GM12801 (cell line): Measurements from ENCODE around the gene LSM2.

Source experiments
- TF ChIP-seq, protein P1 (sequence below): IDR thresholded peaks from one replicate; pipeline ENCODE4 v1.5.1; 2011; ENCODE audit warnings: control low read depth; ENCODE audit not compliant: insufficient read length; ENCODE audit errors: extremely low read depth

LSM2 gene

DNA sequence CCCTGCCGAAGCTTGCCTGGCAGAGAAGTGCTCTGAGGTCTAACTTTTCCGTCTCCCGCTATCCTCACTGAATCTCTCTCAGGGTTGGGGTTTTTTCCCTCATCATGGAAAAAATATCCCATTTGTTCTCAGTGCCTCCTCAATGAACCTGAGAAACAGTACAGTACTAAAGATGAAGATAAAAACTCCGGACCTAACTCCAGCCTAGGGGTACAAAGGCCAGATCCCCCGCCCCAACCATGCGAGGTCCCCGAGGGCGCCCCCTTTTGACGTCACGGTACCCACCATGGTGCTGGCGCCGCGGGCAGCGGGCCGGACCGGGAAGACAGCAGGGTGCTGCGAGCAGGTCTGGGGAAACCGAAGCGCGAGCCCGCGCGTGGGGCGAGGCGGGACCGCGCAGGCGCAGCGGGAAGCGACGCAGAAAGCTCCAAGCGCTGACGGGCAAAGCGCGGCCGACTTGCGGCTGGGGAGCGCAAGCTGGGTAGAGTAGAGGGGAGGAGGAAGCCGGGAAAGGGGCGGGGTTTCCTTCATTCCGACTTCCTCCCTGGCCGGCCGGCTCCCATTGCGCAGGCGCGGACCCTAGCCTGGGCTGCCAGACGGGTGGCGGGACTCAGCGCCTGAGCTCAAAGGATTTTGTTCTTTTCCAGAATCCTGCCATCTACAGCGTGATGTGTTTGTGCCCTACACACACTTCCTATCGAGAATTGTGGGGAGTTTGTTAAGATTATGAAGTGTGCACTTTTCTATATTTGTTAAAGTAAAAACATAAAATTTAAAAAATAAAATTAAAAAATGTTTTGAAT lies at the start of gene LSM2:
TSS of gene LSM2 (minus strand) at position 497 of the 803 bp plus-strand sequence. CDS start at position 288, 209 bp downstream.
- TF ChIP-seq, protein P1, sequence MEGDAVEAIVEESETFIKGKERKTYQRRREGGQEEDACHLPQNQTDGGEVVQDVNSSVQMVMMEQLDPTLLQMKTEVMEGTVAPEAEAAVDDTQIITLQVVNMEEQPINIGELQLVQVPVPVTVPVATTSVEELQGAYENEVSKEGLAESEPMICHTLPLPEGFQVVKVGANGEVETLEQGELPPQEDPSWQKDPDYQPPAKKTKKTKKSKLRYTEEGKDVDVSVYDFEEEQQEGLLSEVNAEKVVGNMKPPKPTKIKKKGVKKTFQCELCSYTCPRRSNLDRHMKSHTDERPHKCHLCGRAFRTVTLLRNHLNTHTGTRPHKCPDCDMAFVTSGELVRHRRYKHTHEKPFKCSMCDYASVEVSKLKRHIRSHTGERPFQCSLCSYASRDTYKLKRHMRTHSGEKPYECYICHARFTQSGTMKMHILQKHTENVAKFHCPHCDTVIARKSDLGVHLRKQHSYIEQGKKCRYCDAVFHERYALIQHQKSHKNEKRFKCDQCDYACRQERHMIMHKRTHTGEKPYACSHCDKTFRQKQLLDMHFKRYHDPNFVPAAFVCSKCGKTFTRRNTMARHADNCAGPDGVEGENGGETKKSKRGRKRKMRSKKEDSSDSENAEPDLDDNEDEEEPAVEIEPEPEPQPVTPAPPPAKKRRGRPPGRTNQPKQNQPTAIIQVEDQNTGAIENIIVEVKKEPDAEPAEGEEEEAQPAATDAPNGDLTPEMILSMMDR, result no peak

DNA sequence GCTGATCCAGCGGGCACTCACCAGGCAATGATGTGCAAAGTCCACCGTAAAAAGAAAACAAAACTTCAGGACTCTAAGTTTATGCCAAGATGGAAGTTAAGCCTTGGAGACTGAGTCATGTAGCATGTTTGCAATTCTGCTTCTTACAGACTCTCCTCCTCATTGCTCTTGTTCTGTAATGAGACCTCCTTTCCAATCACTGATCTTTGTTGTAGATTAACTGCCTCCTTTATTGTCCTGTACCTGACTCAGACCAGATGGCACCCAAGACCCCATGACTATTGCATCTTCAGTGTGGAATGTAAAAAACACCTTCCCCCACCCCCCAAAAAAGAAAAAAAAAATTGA lies 44.7 kb upstream of the LSM2 start:
- TF ChIP-seq, protein P1, result no peak

DNA sequence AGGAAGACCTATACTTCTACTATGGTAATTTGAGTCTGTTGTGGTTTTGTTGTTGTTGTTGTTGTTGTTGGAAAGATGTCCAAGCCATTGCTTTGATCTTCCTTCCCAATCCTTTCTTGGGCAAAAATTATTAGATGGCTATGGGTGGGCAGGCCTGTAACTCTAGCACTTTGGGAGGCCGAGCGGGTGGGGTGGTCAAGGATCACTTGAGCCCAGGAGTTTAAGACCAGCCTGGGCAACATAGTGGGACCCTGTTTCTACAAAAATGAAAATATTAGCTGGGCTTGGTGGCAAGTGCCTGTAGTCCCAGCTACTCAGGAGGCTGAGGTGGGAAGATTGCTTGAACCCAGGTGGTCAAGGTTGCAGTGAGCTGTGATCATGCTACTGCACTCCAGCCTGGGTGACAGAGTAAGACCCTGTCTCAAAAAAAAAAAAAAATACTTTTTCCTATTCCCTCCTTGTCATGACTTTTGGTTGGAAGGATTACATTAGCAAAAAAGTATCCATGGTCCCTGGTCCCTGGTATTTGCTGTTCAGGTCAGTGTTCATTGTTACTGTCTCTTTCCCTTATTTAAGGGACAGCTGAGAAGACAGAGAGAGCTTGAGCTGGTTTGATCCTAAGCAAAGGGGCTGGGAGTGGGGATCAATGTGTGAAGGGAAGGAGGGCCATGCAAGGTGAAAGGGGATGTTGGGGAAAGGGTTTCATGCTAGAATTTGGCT lies 44.2 kb upstream of the LSM2 start:
- TF ChIP-seq, protein P1, result no peak

DNA sequence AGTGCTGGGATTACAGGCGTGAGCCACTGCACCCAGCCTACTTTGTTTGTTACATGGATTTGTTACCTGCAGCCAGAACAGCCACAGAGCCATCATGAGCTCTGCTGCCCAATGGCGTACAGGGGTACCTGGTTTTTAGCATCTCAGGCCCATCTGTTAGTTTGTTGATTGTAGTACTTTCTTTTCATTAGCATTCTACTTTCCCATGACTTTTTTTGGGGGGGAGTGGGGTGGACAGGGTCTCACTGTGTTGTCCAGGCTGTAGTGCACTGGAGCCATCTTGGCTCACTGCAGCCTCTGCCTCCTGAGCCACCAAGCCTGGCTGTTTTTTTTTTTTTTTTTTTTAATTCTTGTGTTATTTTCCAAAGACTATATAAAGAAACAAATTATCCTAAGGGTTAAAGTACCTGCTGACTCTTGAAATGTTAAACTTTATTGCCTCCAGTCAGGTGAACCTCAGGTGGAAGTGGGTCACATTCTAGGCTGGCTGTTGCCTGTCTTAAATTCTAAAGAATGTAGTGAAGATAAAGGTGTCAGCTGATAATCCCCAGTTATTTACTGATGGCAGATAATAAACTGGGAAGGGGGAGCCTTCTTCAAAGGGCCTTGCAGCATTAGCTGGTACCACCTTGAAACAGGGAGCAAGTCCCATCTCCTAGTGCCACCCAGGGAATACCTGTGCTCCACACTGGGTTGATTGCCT lies 40.7 kb upstream of the LSM2 start:
- TF ChIP-seq, protein P1, result no peak

DNA sequence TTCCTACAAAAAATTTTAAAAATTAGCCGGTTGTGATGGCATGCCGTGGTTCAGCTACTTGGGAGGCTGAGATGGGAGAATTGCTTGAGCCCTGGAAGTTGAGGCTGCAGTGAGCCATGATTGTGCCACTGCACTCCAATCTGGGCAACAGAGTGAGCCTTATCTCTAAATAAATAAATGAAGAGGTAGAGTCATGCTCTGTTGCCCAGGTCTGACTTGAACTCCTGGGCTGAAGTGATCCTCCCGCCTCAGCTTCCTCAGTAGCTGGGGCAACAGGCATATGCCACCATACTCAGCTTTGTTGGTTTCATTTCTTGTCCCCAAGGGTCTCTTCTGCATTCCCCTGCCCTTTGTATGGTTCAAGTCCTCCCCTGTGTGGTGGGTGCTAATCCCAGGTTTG lies 37.7 kb upstream of the LSM2 start:
- TF ChIP-seq, protein P1, result no peak

DNA sequence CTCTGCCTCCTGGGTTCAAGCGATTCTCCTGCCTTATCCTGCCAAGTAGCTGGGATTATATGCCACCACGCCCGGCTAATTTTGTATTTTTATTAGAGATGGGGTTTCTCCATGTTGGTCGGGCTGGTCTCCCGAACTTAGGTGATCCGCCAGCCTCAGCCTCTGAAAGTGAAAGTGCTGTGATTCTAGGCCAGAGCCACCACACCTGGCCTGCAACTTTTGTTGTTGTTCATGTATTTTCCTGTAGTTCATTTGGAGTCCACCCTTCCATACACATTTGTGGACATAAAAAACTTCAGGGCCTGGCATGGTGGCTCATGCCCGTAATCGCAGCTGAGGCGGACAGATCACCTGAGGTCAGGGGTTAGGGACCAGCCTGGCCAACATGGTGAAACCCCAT lies 35.3 kb upstream of the LSM2 start:
- TF ChIP-seq, protein P1, result no peak

DNA sequence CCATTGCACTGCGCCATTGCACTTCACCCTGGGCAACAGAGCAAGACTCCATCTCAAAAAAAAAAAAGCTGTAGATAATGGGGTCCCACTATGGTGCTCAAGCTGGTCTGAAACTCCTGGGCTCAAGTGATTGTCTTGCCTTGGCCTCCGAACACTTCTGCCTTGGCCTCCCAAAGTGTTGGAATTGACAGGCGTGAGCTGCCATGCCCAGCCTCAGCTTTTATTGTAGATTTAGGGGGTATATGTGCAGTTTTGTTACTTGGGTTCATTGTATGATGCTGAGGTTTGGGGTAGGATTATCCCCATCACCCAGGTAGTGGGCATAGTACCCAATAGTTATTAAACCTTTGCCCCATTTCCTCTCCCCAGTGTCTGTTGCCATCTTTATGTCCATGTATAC lies 32.2 kb upstream of the LSM2 start:
- TF ChIP-seq, protein P1, result no peak
